CD4-positive, alpha-beta T cell (primary cell): ENCODE data around the gene LRPPRC. TPM values are rescaled to one million over a fixed set of nuclear protein-coding genes. Genes with fewer than 3 reads are reported as not detected.

Source experiments
- ATAC-seq: fragments of 200-7000 bp; cut with Tn5 transposase; one replicate; pipeline ENCODE4 v1.10.0; 2022; ENCODE audit warnings: mild to moderate bottlenecking; ENCODE audit not compliant: poor library complexity
- CTCF ChIA-PET: fragments of 350-600 bp; sonication (Branson Sonifier 250); formaldehyde crosslinking; loops from one replicate; lab custom pipeline; 2021; ENCODE audit warnings: antibody characterized with exemption, inconsistent platforms; lab: Charles Lee
- POLR2A ChIA-PET: fragments of 350-600 bp; sonication (Branson Sonifier 250); formaldehyde crosslinking; loops from one replicate; lab custom pipeline; 2021; ENCODE audit warnings: antibody characterized with exemption, inconsistent platforms; lab: Charles Lee
- DNase-seq, 14 experiments: peaks; one replicate each; pipeline ENCODE4 v3.0.0-alpha.2; 2013 to 2020; ENCODE audit warnings: mixed read lengths in 2 of 14
- H3K27ac ChIP-seq, 2 donors: one replicate each; pipeline versions ENCODE4 v1.5.1 to v1.7.0; 2013; ENCODE audit warnings: low read length in 2 of 2, low read depth in 1 of 2, mild to moderate bottlenecking in 1 of 2
- H3K27me3 ChIP-seq, 2 experiments: 1 replicate in 1 of 2; 2 replicates in 1 of 2; pipeline versions ENCODE4 v1.6.1 to v1.7.0; 2013; ENCODE audit warnings: low read length in 2 of 2, control low read depth in 1 of 2, mild to moderate bottlenecking in 1 of 2, moderate library complexity in 1 of 2; ENCODE audit not compliant: insufficient read depth in 2 of 2, control insufficient read depth in 1 of 2
- H3K36me3 ChIP-seq: one replicate; pipeline ENCODE4 v1.6.1; 2013; ENCODE audit warnings: low read length, control low read depth; ENCODE audit not compliant: insufficient read depth
- H3K4me1 ChIP-seq: one replicate; pipeline ENCODE4 v1.6.1; 2013; ENCODE audit warnings: low read length, control low read depth; ENCODE audit not compliant: insufficient read depth
- H3K4me3 ChIP-seq: one replicate; pipeline ENCODE4 v1.5.1; 2013; ENCODE audit warnings: mild to moderate bottlenecking, low read length, moderate library complexity
- H3K9me3 ChIP-seq, 2 experiments: 1 replicate in 1 of 2; 2 replicates in 1 of 2; pipeline versions ENCODE4 v1.6.1 to v1.7.0; 2013; ENCODE audit warnings: low read length in 2 of 2, mild to moderate bottlenecking in 2 of 2, control low read depth in 1 of 2, moderate library complexity in 1 of 2; ENCODE audit not compliant: control insufficient read depth in 1 of 2, insufficient read depth in 1 of 2
- H3K27ac Mint-ChIP-seq: one replicate; pipeline ENCODE4 v1.8.0; 2020; ENCODE audit warnings: mixed read lengths
- H3K27me3 Mint-ChIP-seq: one replicate; pipeline ENCODE4 v1.8.0; 2021; ENCODE audit warnings: mixed read lengths
- H3K36me3 Mint-ChIP-seq: one replicate; pipeline ENCODE4 v1.8.0; 2021; ENCODE audit warnings: low read depth, mixed read lengths
- H3K4me1 Mint-ChIP-seq: one replicate; pipeline ENCODE4 v1.8.0; 2021; ENCODE audit warnings: low read depth, mixed read lengths
- H3K4me3 Mint-ChIP-seq: one replicate; pipeline ENCODE4 v1.8.0; 2020; ENCODE audit warnings: mild to moderate bottlenecking, mixed read lengths
- H3K9me3 Mint-ChIP-seq: one replicate; pipeline ENCODE4 v1.8.0; 2020; ENCODE audit warnings: mixed read lengths
- CTCF ChIP-seq: fragments of 200-600 bp; IDR thresholded peaks from one replicate; pipeline ENCODE4 v1.8.0; 2022; ENCODE audit warnings: antibody characterized with exemption, mild to moderate bottlenecking
- intact Hi-C, 2 experiments: fragments of 100-400 bp; cut with DNase I in 1 of 2; cut with micrococcal nuclease in 1 of 2; formaldehyde crosslinking; loops; one replicate each; pipeline versions ENCODE4 v1.15.1 to v1.9.0; 2023 to 2025; cut with DNase I, micrococcal nuclease
- total RNA-seq, 174 experiments: library from RNA in 2 of 174; stranded (reverse) in 2 of 174; gene quantifications; one replicate each; pipeline ENCODE4 v1.2.3 and lab custom pipeline; 2021 to 2026

Gene LRPPRC
- total RNA-seq, 2 experiments from 2014 or later = 55.2 to 55.4 TPM

GRCh38 chr2:43993437-43993836, 2.4 kb downstream of the LRPPRC start:
- no peaks in the 10 kb centered on the region for H3K27me3 Mint-ChIP-seq
- H3K4me1 Mint-ChIP-seq = peaks cover 61% of the 10 kb centered on the region
- peak overlapping the region; percentile 91 for H3K4me3 Mint-ChIP-seq
- H3K27ac ChIP-seq = no peak overlapping the region
- peaks cover 27% of the 10 kb centered on the region for H3K36me3 ChIP-seq
- H3K9me3 ChIP-seq = no peaks in the 10 kb centered on the region
- peak overlapping the region; percentile 45 for H3K27ac Mint-ChIP-seq
- no peaks in the 10 kb centered on the region for H3K9me3 Mint-ChIP-seq
- no peaks in the 10 kb centered on the region for H3K27me3 ChIP-seq
- ChIA-PET CTCF (no interaction called here), POLR2A (no interaction called here)
- no peak for ATAC-seq
- intact Hi-C loops = loop anchor here in 1 of 2 experiments (10.0 kb wide), 3 partner anchors 251 to 1571 kb away; no protein-coding TSS in a partner anchor
- no peak for TF ChIP-seq CTCF
- DNase-seq = no peak
- peaks cover 32% of the 10 kb centered on the region for H3K4me1 ChIP-seq
- peaks cover 61% of the 10 kb centered on the region for H3K36me3 Mint-ChIP-seq
- no peak overlapping the region for H3K4me3 ChIP-seq

- Mint-ChIP-seq H3K4me3 (no peak overlapping the region), H3K27ac (no peak overlapping the region), H3K27me3 (no peaks in the 10 kb centered on the region), H3K9me3 (no peaks in the 10 kb centered on the region), H3K4me1 (peaks cover 66% of the 10 kb centered on the region), H3K36me3 (peaks cover 74% of the 10 kb centered on the region)
- peaks cover 27% of the 10 kb centered on the region for H3K36me3 ChIP-seq
- no peaks in the 10 kb centered on the region for H3K27me3 ChIP-seq
- H3K9me3 ChIP-seq = no peaks in the 10 kb centered on the region
- ATAC-seq = no peak
- no peak overlapping the region for H3K4me3 ChIP-seq
- DNase-seq = no peak
- CTCF ChIA-PET = no interaction called here
- H3K27ac ChIP-seq = no peak overlapping the region
- H3K4me1 ChIP-seq = peaks cover 13% of the 10 kb centered on the region
- intact Hi-C loops = no loop called here
- POLR2A ChIA-PET = no interaction called here
- no peak for TF ChIP-seq CTCF
These were observed 6.2 kb downstream of the LRPPRC start for GRCh38 chr2:43989545-43989944.

- H3K4me1 Mint-ChIP-seq = peaks cover 37% of the 10 kb centered on the region
- intact Hi-C loops = no loop called here
- Histone ChIP-seq H3K4me3 (no peak overlapping the region), H3K27me3 (no peaks in the 10 kb centered on the region), H3K36me3 (peaks cover 24% of the 10 kb centered on the region), H3K4me1 (no peaks in the 10 kb centered on the region), H3K27ac (no peak overlapping the region), H3K9me3 (no peaks in the 10 kb centered on the region)
- no peak for TF ChIP-seq CTCF
- H3K36me3 Mint-ChIP-seq = peaks cover 63% of the 10 kb centered on the region
- POLR2A ChIA-PET = no interaction called here
- no peak overlapping the region for H3K27ac Mint-ChIP-seq
- no peak for ATAC-seq
- no peaks in the 10 kb centered on the region for H3K9me3 Mint-ChIP-seq
- H3K4me3 Mint-ChIP-seq = no peak overlapping the region
- H3K27me3 Mint-ChIP-seq = no peaks in the 10 kb centered on the region
- CTCF ChIA-PET = no interaction called here
- DNase-seq = no peak
These were observed 9.2 kb downstream of the LRPPRC start for GRCh38 chr2:43986600-43986999.
